Embryonic facial prominence (tissue), 1 donor: Measurements from ENCODE around the gene ZHX3.

ENCODE experiments used
- DNase-seq: peaks from one replicate; pipeline ENCODE4 v3.0.0-alpha.2; 2016; ENCODE audit errors: extremely low spot score

Gene ZHX3

GRCh38 chr20:41355598-41356203 lies 38.2 kb upstream of the ZHX3 start:
- no peak for DNase-seq

GRCh38 chr20:41355192-41355591 lies 37.7 kb upstream of the ZHX3 start:
- no peak for DNase-seq

- DNase-seq, result no peak
These were observed 36.0 kb upstream of the ZHX3 start for GRCh38 chr20:41353530-41353929.

DNA sequence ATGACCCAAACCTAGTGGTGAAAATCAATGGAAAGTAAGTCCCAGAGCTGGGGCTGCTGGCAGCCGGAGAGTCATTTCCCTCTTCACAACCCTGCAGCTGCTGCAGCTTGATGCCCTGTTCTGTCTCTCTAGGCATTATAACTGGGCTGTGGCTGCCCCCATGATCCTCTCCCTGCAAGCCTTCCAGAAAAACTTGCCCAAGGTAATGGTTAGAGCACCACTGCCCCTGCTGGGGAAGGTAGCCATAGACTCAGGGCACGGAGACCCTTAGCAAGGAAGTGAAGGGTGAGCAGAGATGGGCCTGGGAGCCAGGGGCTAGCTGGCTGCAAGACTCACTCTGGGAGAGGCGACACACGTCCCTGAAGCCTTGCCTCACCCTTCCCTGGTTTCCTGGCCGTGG lies 35.1 kb upstream of the ZHX3 start:
- no peak for DNase-seq

GRCh38 chr20:41352106-41352505 lies 34.6 kb upstream of the ZHX3 start:
- no peak for DNase-seq

DNA sequence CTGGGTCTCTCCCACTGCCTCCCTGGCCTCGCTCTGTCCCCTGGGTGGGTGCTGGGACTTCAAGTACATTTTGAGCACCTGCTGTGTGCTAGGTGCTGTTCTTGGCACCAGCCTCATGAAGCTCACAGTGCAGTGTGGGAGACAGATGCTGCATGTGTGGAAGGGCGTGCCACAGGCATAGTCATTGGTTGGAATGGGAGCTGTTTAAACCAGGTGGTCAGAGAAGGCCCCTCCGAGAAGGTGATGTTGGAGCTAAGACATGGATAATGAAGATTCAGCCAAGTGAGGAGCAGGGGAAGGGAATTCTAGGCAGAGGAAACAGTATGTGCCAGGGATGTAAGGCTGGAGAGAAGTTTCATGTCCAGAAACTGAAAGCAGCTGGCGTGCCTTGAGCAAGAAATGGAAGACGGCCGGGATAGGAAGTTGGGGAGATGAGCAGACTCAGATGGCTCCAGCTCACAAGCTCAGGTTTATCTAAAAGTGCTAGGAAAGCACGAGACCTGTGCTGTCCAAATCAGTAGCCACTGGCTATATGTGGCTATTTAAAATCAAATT lies 33.0 kb upstream of the ZHX3 start:
- DNase-seq, result no peak

- DNase-seq, result no peak
These were observed 32.4 kb upstream of the ZHX3 start for GRCh38 chr20:41349943-41350342.

GRCh38 chr20:41349266-41349665 lies 31.7 kb upstream of the ZHX3 start:
- DNase-seq, result no peak

DNA sequence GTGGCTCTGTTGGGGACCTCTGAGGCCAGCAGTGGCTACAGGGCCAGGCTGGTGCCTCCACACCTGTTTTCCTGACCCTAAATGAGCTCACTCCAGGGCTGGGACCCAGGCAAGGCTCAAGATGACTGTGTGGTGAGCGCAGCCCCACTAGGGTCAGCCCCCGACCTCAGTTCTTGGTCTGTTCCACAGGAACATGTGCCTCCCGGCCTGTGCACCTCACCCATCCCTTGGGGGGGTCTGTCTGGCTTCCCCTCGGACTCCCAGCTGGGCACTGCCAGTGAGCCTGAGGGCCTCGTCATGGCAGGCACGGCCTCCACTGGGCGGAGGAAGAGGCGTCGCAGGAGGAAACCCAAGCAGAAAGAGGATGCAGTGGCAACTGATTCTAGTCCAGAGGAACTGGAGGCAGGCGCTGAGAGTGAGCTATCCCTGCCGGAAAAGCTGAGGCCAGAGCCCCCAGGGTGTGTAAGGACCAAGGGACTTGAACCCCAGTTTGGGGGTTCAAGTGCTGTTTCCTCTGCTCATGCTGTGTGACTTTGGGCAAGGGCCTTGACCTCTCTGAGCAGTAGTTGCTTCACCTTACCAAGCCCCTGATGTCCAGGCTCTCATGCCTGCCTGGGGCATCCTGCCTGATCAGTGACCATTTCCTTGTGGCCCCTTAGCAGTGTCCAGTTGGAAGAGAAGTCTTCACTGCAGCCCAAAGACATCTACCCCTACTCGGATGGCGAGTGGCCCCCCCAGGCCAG lies 31.1 kb upstream of the ZHX3 start:
- DNase-seq, result no peak

- no peak for DNase-seq
These were observed 30.2 kb upstream of the ZHX3 start for GRCh38 chr20:41347523-41348429.

GRCh38 chr20:41345729-41346067 lies 28.2 kb upstream of the ZHX3 start:
- DNase-seq, result no peak

GRCh38 chr20:41344938-41345728 lies 27.6 kb upstream of the ZHX3 start:
- DNase-seq, result no peak

GRCh38 chr20:41344477-41344876 lies 26.9 kb upstream of the ZHX3 start:
- no peak for DNase-seq

- DNase-seq, result no peak
These were observed 25.2 kb upstream of the ZHX3 start for GRCh38 chr20:41342474-41343464.

DNA sequence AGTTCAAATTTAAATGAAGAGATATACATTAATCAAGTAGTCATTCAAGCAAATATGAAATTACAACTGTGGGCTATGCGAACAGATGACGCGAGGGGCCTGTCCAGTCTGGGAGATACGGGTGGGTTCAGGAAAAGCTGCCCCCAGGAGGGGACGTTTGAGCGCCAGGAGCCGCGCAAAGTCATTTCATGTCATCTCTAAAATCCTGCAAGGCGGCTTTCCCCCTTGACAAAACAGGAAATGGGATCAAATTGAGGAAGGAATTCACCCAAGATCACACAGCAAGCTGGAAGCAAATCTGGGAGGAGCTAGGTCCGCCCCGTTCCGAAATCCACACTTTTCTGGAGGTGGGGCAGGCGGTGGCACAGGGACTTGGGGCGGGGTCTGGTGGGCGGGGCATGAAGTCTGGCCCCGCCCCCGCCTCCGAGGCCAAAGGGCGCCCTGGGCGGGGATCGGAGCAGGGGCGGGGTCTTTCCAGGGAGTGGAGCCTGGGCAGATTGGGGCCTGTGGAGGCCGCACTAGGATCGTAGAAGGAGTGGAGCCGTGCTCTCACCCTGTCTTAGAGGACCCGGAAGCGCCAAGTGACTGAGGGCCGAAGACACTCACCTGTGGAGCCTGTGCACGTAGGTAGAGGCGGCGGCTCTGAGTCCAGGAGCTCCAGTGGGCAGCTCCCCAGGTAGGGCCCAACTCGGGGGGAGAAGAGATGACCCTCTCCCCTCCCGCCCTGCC lies 23.0 kb upstream of the ZHX3 start, which contains the start of gene LPIN3:
TSS of gene LPIN3 (plus strand) at position 495 of the 729 bp plus-strand sequence. CDS start 4,983 bp downstream, outside the sequence.
- DNase-seq, result peak; percentile 55

- peak; percentile 43 for DNase-seq
These were observed 22.4 kb upstream of the ZHX3 start for GRCh38 chr20:41339957-41340326.

GRCh38 chr20:41336711-41337492 lies 19.4 kb upstream of the ZHX3 start:
- no peak for DNase-seq

DNA sequence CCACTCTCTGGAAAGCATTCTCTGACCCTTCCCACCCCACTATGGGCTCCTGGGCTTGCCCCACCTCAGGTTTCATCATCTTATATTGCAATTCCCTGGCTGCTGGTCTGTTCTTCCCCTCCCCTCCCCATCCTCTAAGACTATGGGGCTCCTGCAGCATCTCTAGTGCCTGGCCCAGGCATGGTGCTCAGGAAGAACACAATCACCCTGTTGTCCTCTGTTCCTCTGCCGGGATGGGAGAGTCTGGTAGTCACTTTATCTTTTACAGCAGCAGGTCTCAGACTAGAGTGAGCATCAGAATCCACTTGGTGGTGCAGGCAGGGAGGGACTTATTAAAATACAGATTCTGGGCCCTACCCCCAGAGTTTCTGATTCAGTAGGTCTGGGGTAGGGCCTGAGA lies 18.1 kb upstream of the ZHX3 start:
- DNase-seq, result no peak
